Endodermal cell (in vitro differentiated cells): ENCODE data around the gene CACHD1. TPM values are rescaled to one million over a fixed set of nuclear protein-coding genes. Genes with fewer than 3 reads are reported as not detected.

Experiments used
- DNase-seq: peaks from one replicate; pipeline ENCODE4 v3.0.0-alpha.2; 2017
- H3K27ac ChIP-seq: 2 replicates; pipeline ENCODE4 v1.5.1; 2013; ENCODE audit warnings: mild to moderate bottlenecking, low read depth, low read length, moderate library complexity
- H3K27me3 ChIP-seq: 2 replicates; pipeline ENCODE4 v1.6.1; 2013; ENCODE audit warnings: mild to moderate bottlenecking, low read length, moderate library complexity; ENCODE audit not compliant: insufficient read depth, control insufficient read depth, poor library complexity, severe bottlenecking
- H3K36me3 ChIP-seq: 2 replicates; pipeline ENCODE4 v1.7.0; 2013; ENCODE audit warnings: mild to moderate bottlenecking, low read length, moderate library complexity; ENCODE audit not compliant: control insufficient read depth, insufficient read depth
- H3K4me1 ChIP-seq: one replicate; pipeline ENCODE4 v1.7.0; 2013; ENCODE audit warnings: low read length; ENCODE audit not compliant: control insufficient read depth, insufficient read depth
- H3K4me3 ChIP-seq: 2 replicates; pipeline ENCODE4 v1.5.1; 2013; ENCODE audit warnings: mild to moderate bottlenecking, low read length, moderate library complexity
- H3K9ac ChIP-seq: 2 replicates; pipeline ENCODE4 v1.6.1; 2013; ENCODE audit warnings: mild to moderate bottlenecking, low read length, moderate library complexity; ENCODE audit not compliant: poor library complexity, severe bottlenecking; ENCODE audit errors: extremely low read depth
- H3K9me3 ChIP-seq: 2 replicates; pipeline ENCODE4 v1.6.1; 2013; ENCODE audit warnings: mild to moderate bottlenecking, low read length, moderate library complexity; ENCODE audit not compliant: control insufficient read depth
- H3K27ac Mint-ChIP-seq: 2 replicates; pipeline ENCODE4 v1.8.0; 2020; ENCODE audit warnings: mixed read lengths
- H3K27me3 Mint-ChIP-seq: 2 replicates; pipeline ENCODE4 v1.8.0; 2021; ENCODE audit warnings: mild to moderate bottlenecking, mixed read lengths; ENCODE audit not compliant: insufficient read depth
- H3K36me3 Mint-ChIP-seq: 2 replicates; pipeline ENCODE4 v1.8.0; 2020; ENCODE audit warnings: low read depth, mixed read lengths
- H3K4me1 Mint-ChIP-seq: 2 replicates; pipeline ENCODE4 v1.8.0; 2020; ENCODE audit warnings: mixed read lengths
- H3K4me3 Mint-ChIP-seq: 2 replicates; pipeline ENCODE4 v1.8.0; 2020; ENCODE audit warnings: mild to moderate bottlenecking, moderate library complexity, mixed read lengths
- H3K9me3 Mint-ChIP-seq: 2 replicates; pipeline ENCODE4 v1.8.0; 2020; ENCODE audit warnings: mild to moderate bottlenecking, mixed read lengths
- CTCF ChIP-seq: fragments of 200-600 bp; sonication (generic); conservative IDR thresholded peaks from 2 replicates; pipeline ENCODE4 v1.5.0; 2021; ENCODE audit warnings: antibody characterized with exemption, mild to moderate bottlenecking
- WGBS, 2 experiments: methylation state at CpG; one replicate each; pipeline versions ENCODE4 v1.1.5 to v1.1.7; 2013; ENCODE audit warnings: missing lambda C conversion rate in 2 of 2, mixed read lengths in 1 of 2; ENCODE audit not compliant: insufficient coverage in 1 of 2, insufficient read length in 1 of 2; 5-methylcytosine and 5-hydroxymethylcytosine counted together
- total RNA-seq, 2 donors: library from RNA; stranded (reverse); fragmentation: NEBNext Ultra II Directional in 1 of 2; extraction: Animal tissue kit (Norgen Biotek cat#: 25700) in 1 of 2; gene quantifications; 2 replicates in 1 of 2; 3 replicates in 1 of 2; pipeline ENCODE4 v1.2.1, GENCODE V29; 2021

The CACHD1 gene
- total RNA-seq, 2 donors from 2014 or later, result 29.2 to 40.7 TPM

- 89 to 96% methylated on average over 2 to 3 of the region's 3 CpGs for WGBS, 2 experiments
- Histone ChIP-seq H3K4me3 (no peak overlapping the region), H3K4me1 (peaks cover 20% of the 10 kb centered on the region), H3K27ac (no peak overlapping the region), H3K36me3 (peaks cover 8% of the 10 kb centered on the region), H3K27me3 (no peaks in the 10 kb centered on the region), H3K9me3 (no peaks in the 10 kb centered on the region), H3K9ac (no peak overlapping the region)
- Mint-ChIP-seq H3K27me3 (no peaks in the 10 kb centered on the region), H3K9me3 (no peaks in the 10 kb centered on the region), H3K27ac (no peak overlapping the region), H3K4me3 (no peak overlapping the region), H3K36me3 (no peaks in the 10 kb centered on the region), H3K4me1 (peaks cover 47% of the 10 kb centered on the region)
- DNase-seq, result no peak
- no peak for TF ChIP-seq CTCF
Observed at GRCh38 chr1:64578270-64578973, 108.5 kb downstream of the CACHD1 start.

- Histone ChIP-seq H3K4me3 (no peak overlapping the region), H3K36me3 (peaks cover 4% of the 10 kb centered on the region), H3K4me1 (peaks cover 14% of the 10 kb centered on the region), H3K9ac (no peak overlapping the region), H3K27ac (no peak overlapping the region), H3K27me3 (no peaks in the 10 kb centered on the region), H3K9me3 (no peaks in the 10 kb centered on the region)
- no peaks in the 10 kb centered on the region for H3K27me3 Mint-ChIP-seq
- no peak for DNase-seq
- no peaks in the 10 kb centered on the region for H3K9me3 Mint-ChIP-seq
- no peak overlapping the region for H3K4me3 Mint-ChIP-seq
- peaks cover 37% of the 10 kb centered on the region for H3K4me1 Mint-ChIP-seq
- 85 to 100% methylated on average over 4 to 5 of the region's 5 CpGs for whole genome bisulfite sequencing, 2 experiments
- peak overlapping the region; percentile 35 for H3K27ac Mint-ChIP-seq
- H3K36me3 Mint-ChIP-seq, result no peaks in the 10 kb centered on the region
- no peak for TF ChIP-seq CTCF
Observed at GRCh38 chr1:64579767-64580166, 109.8 kb downstream of the CACHD1 start.

- H3K36me3 Mint-ChIP-seq, result no peaks in the 10 kb centered on the region
- Histone ChIP-seq H3K27me3 (no peaks in the 10 kb centered on the region), H3K27ac (no peak overlapping the region), H3K36me3 (peaks cover 4% of the 10 kb centered on the region), H3K4me3 (peak overlapping the region; percentile 3), H3K4me1 (peaks cover 17% of the 10 kb centered on the region), H3K9me3 (no peaks in the 10 kb centered on the region), H3K9ac (no peak overlapping the region)
- WGBS, 2 experiments, result 60 to 72% methylated on average over 1 to 3 of the region's 3 CpGs
- TF ChIP-seq CTCF, result no peak
- H3K27ac Mint-ChIP-seq, result no peak overlapping the region
- peaks cover 40% of the 10 kb centered on the region for H3K4me1 Mint-ChIP-seq
- H3K9me3 Mint-ChIP-seq, result no peaks in the 10 kb centered on the region
- no peaks in the 10 kb centered on the region for H3K27me3 Mint-ChIP-seq
- DNase-seq, result no peak
- no peak overlapping the region for H3K4me3 Mint-ChIP-seq
Observed at GRCh38 chr1:64581135-64581842, 111.4 kb downstream of the CACHD1 start.
